Lung (tissue), 12 donors: ENCODE measurements around the gene OBSCN. TPM values are rescaled to one million over a fixed set of nuclear protein-coding genes. Genes with fewer than 3 reads are reported as not detected.

Source experiments
- ATAC-seq: fragments of 200-7000 bp; cut with Tn5 transposase; one replicate; pipeline ENCODE4 v1.9.1; 2020; ENCODE audit warnings: moderate number of reproducible peaks; ENCODE audit not compliant: insufficient read depth, low FRiP score
- DNase-seq, 3 donors: peaks; one replicate each; pipeline ENCODE4 v3.0.0-alpha.2; 2013 to 2017
- H3K27ac ChIP-seq, 2 donors: one replicate each; pipeline ENCODE4 v1.5.1; 2013; ENCODE audit warnings: mild to moderate bottlenecking in 2 of 2, moderate library complexity in 2 of 2, control low read depth in 1 of 2, inconsistent platforms in 1 of 2, low read depth in 1 of 2, low read length in 1 of 2
- H3K27me3 ChIP-seq, 3 donors: one replicate each; pipeline ENCODE4 v1.5.1; 2013; ENCODE audit warnings: low read length in 2 of 3; ENCODE audit not compliant: control insufficient read depth in 3 of 3, insufficient read depth in 3 of 3
- H3K36me3 ChIP-seq, 4 donors: one replicate each; pipeline ENCODE4 v1.5.1; 2013; ENCODE audit warnings: low read length in 4 of 4, mild to moderate bottlenecking in 1 of 4, moderate library complexity in 1 of 4; ENCODE audit not compliant: control insufficient read depth in 4 of 4, insufficient read depth in 4 of 4
- H3K4me1 ChIP-seq, 5 donors: one replicate each; pipeline ENCODE4 v1.5.1; 2013; ENCODE audit warnings: low read length in 5 of 5, mild to moderate bottlenecking in 2 of 5, moderate library complexity in 1 of 5; ENCODE audit not compliant: control insufficient read depth in 5 of 5, insufficient read depth in 5 of 5
- H3K4me3 ChIP-seq: one replicate; pipeline ENCODE4 v1.5.1; 2013; ENCODE audit warnings: mild to moderate bottlenecking, control low read depth, moderate library complexity
- H3K9ac ChIP-seq, 2 donors: one replicate each; pipeline ENCODE4 v1.5.1; 2013; ENCODE audit warnings: low read length in 2 of 2, control low read depth in 1 of 2; ENCODE audit not compliant: insufficient read depth in 1 of 2
- H3K9me3 ChIP-seq, 4 donors: one replicate each; pipeline ENCODE4 v1.5.1; 2013; ENCODE audit warnings: low read length in 3 of 4, mild to moderate bottlenecking in 1 of 4, moderate library complexity in 1 of 4; ENCODE audit not compliant: control insufficient read depth in 4 of 4, insufficient read depth in 3 of 4
- CTCF ChIP-seq: IDR thresholded peaks from 2 replicates; pipeline ENCODE4 v1.5.1; 2012; ENCODE audit warnings: mild to moderate bottlenecking; ENCODE audit errors: control extremely low read depth, extremely low read depth
- WGBS, 2 donors: extraction: QIAGEN DNeasy Blood & Tissue Kit; methylation state at CpG; one replicate each; pipeline ENCODE4 v1.1.7; 2013; 5-methylcytosine and 5-hydroxymethylcytosine counted together
- polyA plus RNA-seq, 2 donors: library from polyadenylated mRNA; stranded (reverse); fragments of 200-250 nt; gene quantifications; one replicate each; pipeline ENCODE4 v1.2.1, GENCODE V29; 2013
- total RNA-seq, 2 donors: library from RNA; depleted of rRNA in 1 of 2; stranded (reverse); fragments of >200 nt in 1 of 2; gene quantifications; one replicate each; pipeline ENCODE4 v1.2.1, GENCODE V29; 2014 to 2021
- donor health status: control.
- donor health status: control.
- donor health status: Bipolar disorder and iron deficiency.
- donor health status: healthy.
- donor health status: DM: yes; HTN: yes; CAD: no.

Gene OBSCN
- total and polyA plus RNA-seq, 4 donors, result 5.1 to 47.3 (median 25.4) TPM

GRCh38 chr1:228374711-228375577 lies 167.1 kb downstream of the OBSCN start:
- no peak for ATAC-seq
- peaks cover 0 to 28% (median 8%) of the 10 kb centered on the region in 5 donors for H3K4me1 ChIP-seq
- TF ChIP-seq CTCF, result no peak

GRCh38 chr1:228375578-228376261 lies 167.9 kb downstream of the OBSCN start:
- H3K4me1 ChIP-seq, result peaks cover 0 to 28% (median 8%) of the 10 kb centered on the region in 5 donors
- DNase-seq (no peak), ATAC-seq (no peak)
- no peak overlapping the region for H3K4me3 ChIP-seq
- peak overlapping the region in 1 of 2 donors; percentile 77 for H3K27ac ChIP-seq
- no peaks in the 10 kb centered on the region for H3K27me3 ChIP-seq
- H3K9me3 ChIP-seq, result no peaks in the 10 kb centered on the region
- 98% methylated on average over 22 of the region's 22 CpGs for WGBS, 2 donors
- peaks cover 0 to 5% (median 3%) of the 10 kb centered on the region in 4 donors for H3K36me3 ChIP-seq
- TF ChIP-seq CTCF, result no peak
- no peak overlapping the region for H3K9ac ChIP-seq

More at GRCh38 chr1:228374711-228375577, 167.1 kb downstream of the OBSCN start:
- Histone ChIP-seq H3K36me3 (peaks cover 0 to 5% (median 3%) of the 10 kb centered on the region in 4 donors), H3K9ac (no peak overlapping the region), H3K9me3 (no peaks in the 10 kb centered on the region), H3K27ac (peak overlapping the region in 1 of 2 donors; percentile 88), H3K27me3 (no peaks in the 10 kb centered on the region), H3K4me3 (no peak overlapping the region)
- peak; percentile 89 to 95 (median 93) for DNase-seq
- WGBS, 2 donors, result 81 to 85% methylated on average over 24 to 25 of the region's 25 CpGs

- Histone ChIP-seq H3K36me3 (peaks cover 0 to 5% (median 1%) of the 10 kb centered on the region in 4 donors), H3K4me3 (no peak overlapping the region), H3K4me1 (peaks cover 0 to 28% (median 8%) of the 10 kb centered on the region in 5 donors), H3K27me3 (no peaks in the 10 kb centered on the region), H3K9me3 (no peaks in the 10 kb centered on the region), H3K27ac (no peak overlapping the region), H3K9ac (no peak overlapping the region)
- DNase-seq (no peak), ATAC-seq (no peak)
- 90 to 95% methylated on average over 3 of the region's 3 CpGs for WGBS, 2 donors
- TF ChIP-seq CTCF, result no peak
Observed at GRCh38 chr1:228376262-228376628, 168.4 kb downstream of the OBSCN start.
